H54 (cell line): ENCODE results near the gene SRGAP3.

Experiments
- DNase-seq: peaks from one replicate; pipeline ENCODE4 v3.0.0; 2011; ENCODE audit warnings: low spot score, mixed read lengths; ENCODE audit not compliant: insufficient read length
- FAIRE-seq: peaks from 3 replicates; lab custom pipeline; 2011; peaks lifted over from hg19 to GRCh38; lab: Jason Lieb, UNC
- POLR2A ChIP-seq: IDR thresholded peaks from 2 replicates; pipeline ENCODE4 v1.6.1; 2011; ENCODE audit warnings: low read depth, mild to moderate bottlenecking, low read length

SRGAP3 gene

GRCh38 chr3:8963137-8963853 is 286.2 kb downstream of the SRGAP3 start, which contains the start of gene RAD18:
TSS of gene RAD18 (minus strand) at chr3:8963472. CDS start at chr3:8963385, 87 bp downstream.
- DNase-seq: peak; percentile 51
- peak; percentile 47; the same call in 1 of the 2 replicates for TF ChIP-seq POLR2A
- FAIRE-seq: no peak

- no peak for FAIRE-seq
These were observed 287.1 kb downstream of the SRGAP3 start for GRCh38 chr3:8962226-8962861.

GRCh38 chr3:8959668-8960067 is 289.8 kb downstream of the SRGAP3 start:
- DNase-seq (no peak), FAIRE-seq (no peak)
- TF ChIP-seq POLR2A: no peak

More at GRCh38 chr3:8962226-8962861, 287.1 kb downstream of the SRGAP3 start:
- TF ChIP-seq POLR2A: no peak
- DNase-seq: no peak

GRCh38 chr3:8954938-8955763 is 294.3 kb downstream of the SRGAP3 start:
- TF ChIP-seq POLR2A: no peak
- FAIRE-seq (no peak), DNase-seq (no peak)

- FAIRE-seq: no peak
- no peak for TF ChIP-seq POLR2A
- no peak for DNase-seq
These were observed 296.1 kb downstream of the SRGAP3 start for GRCh38 chr3:8953313-8953712.

GRCh38 chr3:8952130-8952529 is 297.3 kb downstream of the SRGAP3 start:
- FAIRE-seq: no peak
- DNase-seq: no peak
- TF ChIP-seq POLR2A: no peak

- no peak for TF ChIP-seq POLR2A
- FAIRE-seq (no peak), DNase-seq (no peak)
These were observed 303.4 kb downstream of the SRGAP3 start for GRCh38 chr3:8945890-8946600.

- no peak for TF ChIP-seq POLR2A
- no peak for FAIRE-seq
These were observed 306.5 kb downstream of the SRGAP3 start for GRCh38 chr3:8942746-8943488.

GRCh38 chr3:8942115-8942514 is 307.3 kb downstream of the SRGAP3 start:
- DNase-seq (no peak), FAIRE-seq (no peak)
- TF ChIP-seq POLR2A: no peak

More at GRCh38 chr3:8942746-8943488, 306.5 kb downstream of the SRGAP3 start:
- no peak for DNase-seq

GRCh38 chr3:8938021-8938420 is 311.4 kb downstream of the SRGAP3 start:
- DNase-seq: no peak
- FAIRE-seq: peak; percentile 69
- TF ChIP-seq POLR2A: no peak

GRCh38 chr3:8937064-8938020 is 312.1 kb downstream of the SRGAP3 start:
- peak; percentile 12 for DNase-seq

GRCh38 chr3:8932507-8932906 is 316.9 kb downstream of the SRGAP3 start:
- TF ChIP-seq POLR2A: no peak
- no peak for FAIRE-seq
- DNase-seq: no peak

More at GRCh38 chr3:8937064-8938020, 312.1 kb downstream of the SRGAP3 start:
- peak; percentile 99 for FAIRE-seq
- no peak for TF ChIP-seq POLR2A
